ENCODE measurements around the gene HYAL1. TPM values are rescaled to one million over a fixed set of nuclear protein-coding genes. Genes with fewer than 3 reads are reported as not detected.
"Not testable (repeated sequence)": the region's sequence is repeated elsewhere in the genome, so short reads cannot be mapped to it uniquely, and the experiment has no call there.

HYAL1 gene
- total RNA-seq, 2 experiments from 2014 or later = 0.37 TPM; not detected in 1

DNA sequence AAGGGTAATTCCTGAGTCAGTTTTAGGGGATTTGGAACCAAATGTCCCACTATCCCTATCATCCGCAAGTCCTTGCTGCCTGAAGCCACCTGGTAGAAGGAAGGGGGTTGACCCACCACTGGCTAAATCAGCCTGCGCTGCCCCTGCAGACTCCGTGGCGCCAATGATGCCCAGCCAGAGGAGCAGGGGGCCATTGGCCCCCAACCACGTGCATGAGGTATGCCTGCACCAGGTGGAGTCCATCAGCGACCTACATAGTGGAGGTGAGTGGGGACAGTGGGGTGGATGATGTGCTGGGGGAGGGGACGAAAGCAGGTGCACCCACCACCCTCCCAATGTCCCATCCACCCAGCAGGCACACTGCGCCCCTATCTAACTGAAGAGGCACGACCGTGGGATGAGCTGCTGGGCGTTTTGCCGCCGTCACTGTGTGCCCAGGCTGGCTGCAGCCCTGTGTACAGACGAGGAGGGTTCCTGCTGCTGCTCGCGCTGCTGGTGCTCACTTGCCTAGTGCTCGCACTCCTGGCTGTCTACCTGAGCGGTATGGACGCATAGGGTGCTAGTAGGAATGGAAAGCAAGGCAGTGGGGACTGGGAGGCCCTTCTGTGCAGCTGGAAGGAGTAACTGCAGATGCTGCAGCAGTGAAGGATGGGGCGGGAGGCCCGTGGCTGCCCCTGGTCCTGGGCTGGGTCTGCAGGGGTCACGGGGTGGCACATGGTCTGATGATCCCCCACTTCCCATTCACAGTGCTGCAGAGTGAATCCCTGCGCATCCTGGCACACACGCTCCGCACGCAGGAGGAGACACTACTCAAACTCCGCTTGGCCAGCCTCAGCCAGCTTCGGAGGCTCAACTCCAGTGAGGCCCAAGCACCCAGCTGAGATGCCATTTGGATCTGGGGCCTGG lies 16.8 kb downstream of the HYAL1 start:
- ChIA-PET POLR2A (no interaction called here), CTCF (no interaction called here)
- no peaks in the 10 kb centered on the region for H3K9me3 Mint-ChIP-seq (ENCODE audit: low read depth)
- intact Hi-C loops (cut with DNase I, micrococcal nuclease) = no loop called here
- DNase-seq = no peak
- H3K27me3 Mint-ChIP-seq = no peaks in the 10 kb centered on the region
- peaks cover 38% of the 10 kb centered on the region for H3K36me3 Mint-ChIP-seq (ENCODE audit: low read depth)
- H3K4me1 Mint-ChIP-seq = peaks cover 9% of the 10 kb centered on the region
- ATAC-seq = no peak
- H3K4me3 Mint-ChIP-seq = no peak overlapping the region
- H3K27ac Mint-ChIP-seq = no peak overlapping the region

DNA sequence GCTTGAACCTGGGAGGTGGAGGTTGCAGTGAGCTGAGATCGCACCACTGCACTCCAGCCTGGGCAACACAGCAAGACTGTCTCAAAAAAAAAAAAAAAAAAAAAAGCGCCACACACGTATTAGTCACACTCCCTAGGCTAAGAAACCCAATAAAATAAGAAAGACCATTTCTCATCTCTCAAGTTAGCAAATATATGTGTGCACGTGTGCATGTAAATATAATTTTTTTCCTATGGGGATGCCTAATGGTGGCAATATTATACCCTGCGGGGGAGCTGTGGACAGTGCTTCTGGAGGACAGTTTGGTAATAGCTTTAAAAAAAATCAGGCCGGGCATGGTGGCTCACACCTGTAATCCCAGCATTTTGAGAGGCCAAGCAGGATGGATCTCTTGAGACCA lies 19.3 kb downstream of the HYAL1 start:
- peaks cover 19% of the 10 kb centered on the region for H3K36me3 Mint-ChIP-seq (ENCODE audit: low read depth)
- H3K27ac Mint-ChIP-seq; H3K4me1 Mint-ChIP-seq; H3K4me3 Mint-ChIP-seq; intact Hi-C loops (cut with DNase I, micrococcal nuclease); H3K27me3 Mint-ChIP-seq; DNase-seq; ATAC-seq; H3K9me3 Mint-ChIP-seq (ENCODE audit: low read depth); POLR2A ChIA-PET: not testable (repeated sequence)
- CTCF ChIA-PET = interaction anchor here (1.4 kb wide), 1 partner anchor 9 kb away, joined by 5 read pairs; no protein-coding TSS in a partner anchor

DNA sequence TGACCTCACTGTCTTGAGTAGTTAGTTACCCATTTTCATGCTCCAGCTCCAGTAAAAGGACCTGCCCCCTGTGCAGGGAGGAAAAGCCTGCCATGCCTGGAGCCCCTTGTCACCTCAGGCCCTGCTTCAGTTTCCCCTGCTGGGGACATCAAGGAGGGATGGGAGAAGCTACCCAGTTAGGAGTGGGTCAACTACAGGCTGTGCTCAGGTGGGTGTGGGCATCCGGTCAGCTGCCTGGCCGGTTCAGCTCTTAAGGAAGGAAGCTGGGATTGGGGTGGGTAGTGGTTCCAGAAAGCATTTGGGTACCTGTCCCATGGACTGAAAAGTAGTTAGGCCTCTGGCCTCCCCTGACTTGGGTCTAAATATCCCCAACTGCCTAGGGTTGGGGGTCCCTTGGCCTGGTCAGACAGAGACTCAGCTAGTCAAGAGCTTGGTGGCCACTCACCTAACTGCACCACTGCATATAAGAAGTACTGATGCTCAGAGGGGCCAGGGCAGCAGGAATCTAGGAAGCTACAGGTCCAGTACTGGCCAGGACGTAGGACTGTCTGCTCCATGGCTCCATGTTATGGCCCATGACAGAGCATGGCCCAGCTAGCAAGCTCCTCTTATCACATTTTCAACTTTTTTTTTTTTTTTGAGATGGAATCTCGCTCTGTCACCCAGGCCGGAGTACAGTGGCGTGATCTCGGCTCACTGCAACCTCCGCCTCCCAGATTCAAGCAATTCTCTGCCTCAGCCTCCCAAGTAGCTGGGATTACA lies 23.9 kb downstream of the HYAL1 start:
- Mint-ChIP-seq H3K27ac (no peak overlapping the region), H3K4me1 (peaks cover 10% of the 10 kb centered on the region), H3K36me3 (ENCODE audit: low read depth) (no peaks in the 10 kb centered on the region), H3K4me3 (no peak overlapping the region), H3K27me3 (peaks cover 25% of the 10 kb centered on the region), H3K9me3 (ENCODE audit: low read depth) (no peaks in the 10 kb centered on the region)
- ChIA-PET POLR2A (interaction anchor here (0.6 to 0.7 kb wide), 3 partner anchors 12 to 22 kb away, joined by 3 to 5 read pairs (median 3); no protein-coding TSS in a partner anchor), CTCF (interaction anchor here (0.6 to 0.9 kb wide), 3 partner anchors 61 to 356 kb away, joined by 3 to 4 read pairs (median 3); partner anchors contain the start of gene RASSF1)
- no peak for ATAC-seq
- intact Hi-C loops (cut with DNase I, micrococcal nuclease) = loop anchor here in 1 of 2 experiments (10.0 kb wide), 1 partner anchor 45 kb away; the partner anchor contains the start of genes HYAL2 and TUSC2
- no peak for DNase-seq

DNA sequence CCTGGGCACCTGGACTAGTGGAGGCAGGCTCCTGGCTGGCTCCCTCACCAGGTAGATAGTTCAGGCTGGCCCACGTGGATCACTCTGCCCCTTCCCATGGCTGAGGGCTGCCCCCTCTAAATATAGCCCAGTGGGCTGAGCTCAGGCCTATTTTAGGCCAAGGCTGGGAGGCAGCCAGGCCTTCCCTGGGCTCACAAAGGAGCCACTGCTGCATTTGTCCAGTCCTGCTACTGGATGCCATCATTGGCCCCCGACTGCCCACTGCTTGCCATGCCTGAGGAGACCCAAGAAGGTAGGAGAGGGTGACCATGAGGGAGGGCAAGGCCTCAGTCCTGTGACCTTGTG lies 24.5 kb downstream of the HYAL1 start, which contains the start of gene LSMEM2:
Gene LSMEM2, plus strand, starts transcription at position 208 of the 345 bp plus-strand sequence. Its CDS starts 27 bp downstream, at position 235.
- ATAC-seq = no peak
- Mint-ChIP-seq H3K27me3 (peaks cover 29% of the 10 kb centered on the region), H3K9me3 (ENCODE audit: low read depth) (no peaks in the 10 kb centered on the region), H3K36me3 (ENCODE audit: low read depth) (no peaks in the 10 kb centered on the region), H3K27ac (no peak within 1 kb of the TSS), H3K4me1 (peaks cover 16% of the 10 kb centered on the region), H3K4me3 (no peak within 1 kb of the TSS)
- ChIA-PET CTCF (interaction anchor here (0.9 kb wide), 1 partner anchor 62 kb away, joined by 4 read pairs; the partner anchor contains the start of gene RASSF1), POLR2A (no interaction called here)
- DNase-seq = no peak
- intact Hi-C loops (cut with DNase I, micrococcal nuclease) = loop anchor here in 1 of 2 experiments (10.0 kb wide), 1 partner anchor 46 kb away; the partner anchor contains the start of genes HYAL2 and TUSC2

DNA sequence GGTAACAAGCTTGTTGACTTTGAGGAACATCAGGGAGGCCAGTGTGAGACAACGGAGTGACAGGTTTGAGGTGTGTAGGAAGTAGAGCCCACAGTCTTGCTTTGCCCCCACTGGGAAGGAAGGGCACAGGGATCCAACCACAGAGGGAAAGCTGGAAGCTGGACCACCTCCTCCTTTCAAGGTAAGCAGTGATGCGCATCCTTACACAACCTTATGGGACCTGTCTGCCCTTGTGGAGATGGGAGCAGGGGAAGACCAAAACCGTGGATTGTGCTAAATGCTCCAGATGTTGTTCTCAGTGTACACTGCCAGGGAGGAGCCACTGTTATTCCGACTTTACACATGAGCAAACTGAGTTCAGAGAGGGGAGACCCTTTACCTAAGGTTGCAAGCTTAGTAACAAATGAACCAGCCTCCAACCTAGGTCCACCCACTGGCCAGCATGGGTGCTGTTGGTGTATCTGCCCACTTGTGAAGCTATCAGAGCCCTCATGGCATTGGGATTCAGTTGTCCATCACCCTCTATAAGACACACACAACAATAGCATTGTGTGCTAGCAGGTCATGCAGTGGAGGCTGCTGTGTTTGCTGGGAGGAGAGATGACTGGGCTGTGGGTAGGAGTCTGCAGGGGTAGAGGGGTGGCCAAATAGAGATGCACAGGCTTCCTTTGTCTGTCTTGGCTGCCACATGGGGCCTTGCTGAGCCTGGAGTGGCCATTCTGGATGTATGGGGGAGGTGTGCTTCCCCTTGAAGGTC lies 25.1 kb downstream of the HYAL1 start:
- Mint-ChIP-seq H3K27ac (no peak overlapping the region), H3K36me3 (ENCODE audit: low read depth) (no peaks in the 10 kb centered on the region), H3K4me1 (peaks cover 17% of the 10 kb centered on the region), H3K9me3 (ENCODE audit: low read depth) (no peaks in the 10 kb centered on the region), H3K4me3 (no peak overlapping the region), H3K27me3 (peaks cover 31% of the 10 kb centered on the region)
- intact Hi-C loops (cut with DNase I, micrococcal nuclease) = loop anchor here in 1 of 2 experiments (10.0 kb wide), 1 partner anchor 46 kb away; the partner anchor contains the start of genes HYAL2 and TUSC2
- DNase-seq (no peak), ATAC-seq (no peak)
- CTCF ChIA-PET = interaction anchor here (0.5 to 1.0 kb wide), 4 partner anchors 46 to 63 kb away, joined by 3 to 4 read pairs (median 3); partner anchors contain the start of gene RASSF1
- POLR2A ChIA-PET = interaction anchor here (0.6 kb wide), 1 partner anchor 156 kb away, joined by 3 read pairs; no protein-coding TSS in a partner anchor

DNA sequence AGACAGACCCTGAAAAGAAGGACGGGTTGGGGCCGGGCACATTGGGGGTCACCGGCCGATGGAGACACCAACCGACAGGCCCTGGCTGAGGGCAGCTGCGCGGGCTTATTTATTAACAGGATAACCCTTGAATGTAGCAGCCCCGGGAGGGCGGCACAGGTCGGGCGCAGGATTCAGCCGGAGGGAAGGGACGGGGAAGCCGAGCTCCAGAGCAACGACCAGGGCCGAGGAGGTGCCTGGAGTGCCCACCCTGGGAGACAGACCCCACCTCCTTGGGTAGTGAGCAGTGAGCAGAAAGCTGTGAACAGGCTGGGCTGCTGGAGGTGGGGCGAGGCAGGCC lies 26.6 kb downstream of the HYAL1 start:
- POLR2A ChIA-PET = interaction anchor here (0.6 kb wide), 2 partner anchors 13 to 323 kb away, joined by 4 to 7 read pairs; no protein-coding TSS in a partner anchor

DNA sequence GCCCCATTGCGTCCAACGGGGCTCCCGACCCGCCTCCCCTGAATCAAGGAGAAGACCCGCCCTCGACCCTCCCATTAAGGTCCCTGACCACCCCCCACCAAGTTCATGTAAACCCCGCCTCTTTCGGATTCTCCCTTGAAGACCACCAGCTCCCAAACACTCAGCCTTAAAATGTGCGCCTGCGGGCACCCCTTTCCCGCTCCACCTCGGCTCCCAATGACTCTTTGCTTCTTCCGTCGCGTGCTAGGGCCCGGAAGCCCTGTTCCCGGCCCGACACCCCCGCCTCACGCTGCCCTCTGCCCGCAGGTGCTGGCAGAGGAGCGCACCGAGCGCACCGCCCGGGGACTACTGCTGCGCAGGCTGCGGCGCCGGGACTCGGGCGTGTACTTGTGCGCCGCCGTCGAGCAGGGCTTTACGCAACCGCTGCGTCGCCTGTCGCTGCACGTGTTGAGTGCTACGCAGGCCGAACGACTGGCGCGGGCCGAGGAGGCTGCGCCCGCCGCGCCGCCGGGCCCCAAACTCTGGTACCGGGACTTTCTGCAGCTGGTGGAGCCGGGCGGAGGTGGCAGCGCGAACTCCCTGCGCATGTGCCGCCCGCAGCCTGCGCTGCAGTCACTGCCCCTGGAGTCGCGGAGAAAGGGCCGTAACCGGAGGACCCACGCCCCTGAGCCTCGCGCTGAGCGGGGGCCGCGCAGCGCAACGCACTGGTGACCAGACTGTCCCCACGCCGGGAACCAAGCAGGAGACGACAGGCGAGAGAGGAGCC lies 27.2 kb downstream of the HYAL1 start:
- DNase-seq (peak; percentile 75), ATAC-seq (peak; percentile 23)
- no peaks in the 10 kb centered on the region for H3K9me3 Mint-ChIP-seq (ENCODE audit: low read depth)
- intact Hi-C loops (cut with DNase I, micrococcal nuclease) = loop anchor here in 1 of 2 experiments (10.0 kb wide), 1 partner anchor 49 kb away; the partner anchor contains the start of genes HYAL2 and TUSC2
- H3K27ac Mint-ChIP-seq = no peak overlapping the region
- CTCF ChIA-PET = interaction anchor here (0.5 to 3.1 kb wide), 6 partner anchors 8 to 94 kb away, joined by 3 to 21 read pairs (median 4); partner anchors contain the start of gene GNAI2
- POLR2A ChIA-PET = no interaction called here
- peak overlapping the region; percentile 43 for H3K4me3 Mint-ChIP-seq
- H3K4me1 Mint-ChIP-seq = peaks cover 25% of the 10 kb centered on the region
- peaks cover 35% of the 10 kb centered on the region for H3K27me3 Mint-ChIP-seq
- no peaks in the 10 kb centered on the region for H3K36me3 Mint-ChIP-seq (ENCODE audit: low read depth)

More for the DNA sequence above, 26.6 kb downstream of the HYAL1 start:
- intact Hi-C loops (cut with DNase I, micrococcal nuclease) = loop anchor here in 1 of 2 experiments (10.0 kb wide), 1 partner anchor 48 kb away; the partner anchor contains the start of genes HYAL2 and TUSC2
- CTCF ChIA-PET = interaction anchor here (0.5 to 1.4 kb wide), 5 partner anchors 41 to 161 kb away, joined by 3 to 4 read pairs (median 3); partner anchors contain the start of gene GNAI2
- Mint-ChIP-seq H3K4me1 (peaks cover 25% of the 10 kb centered on the region), H3K27ac (no peak overlapping the region), H3K36me3 (ENCODE audit: low read depth) (no peaks in the 10 kb centered on the region), H3K9me3 (ENCODE audit: low read depth) (no peaks in the 10 kb centered on the region), H3K4me3 (no peak overlapping the region), H3K27me3 (peaks cover 35% of the 10 kb centered on the region)
- no peak for ATAC-seq
- DNase-seq = no peak

DNA sequence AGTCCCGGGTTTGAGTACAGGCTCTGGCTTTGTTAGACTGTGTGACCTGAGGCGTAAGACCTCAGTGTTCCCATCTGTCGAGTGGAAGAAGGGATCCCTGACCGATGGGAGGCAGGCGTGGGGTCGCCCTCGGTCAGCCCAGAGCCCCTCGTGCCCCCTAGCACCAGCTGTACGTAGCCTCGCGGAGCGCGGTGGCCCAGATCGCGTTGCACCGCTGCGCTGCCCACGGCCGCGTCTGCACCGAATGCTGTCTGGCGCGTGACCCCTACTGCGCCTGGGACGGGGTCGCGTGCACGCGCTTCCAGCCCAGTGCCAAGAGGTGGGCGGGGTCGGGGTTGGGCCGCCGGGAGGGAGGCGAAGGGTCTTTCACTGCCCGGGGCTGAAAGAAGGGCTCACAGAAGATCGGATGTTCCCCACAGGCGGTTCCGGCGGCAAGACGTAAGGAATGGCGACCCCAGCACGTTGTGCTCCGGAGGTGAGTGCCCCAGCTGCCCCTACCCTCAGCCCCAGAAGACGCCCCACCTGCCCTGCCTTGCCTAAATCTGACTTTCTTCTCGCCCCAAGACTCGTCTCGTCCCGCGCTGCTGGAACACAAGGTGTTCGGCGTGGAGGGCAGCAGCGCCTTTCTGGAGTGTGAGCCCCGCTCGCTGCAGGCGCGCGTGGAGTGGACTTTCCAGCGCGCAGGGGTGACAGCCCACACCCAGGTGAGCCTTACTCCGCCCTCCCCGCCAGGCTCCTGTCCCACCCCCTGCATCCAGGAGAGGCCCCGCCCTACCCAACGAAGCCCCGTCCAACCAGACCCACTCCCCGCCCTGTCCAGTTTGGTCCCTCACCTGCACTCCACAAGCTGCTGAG lies 28.0 kb downstream of the HYAL1 start:
- ChIA-PET POLR2A (interaction anchor here (0.6 kb wide), 1 partner anchor 29 kb away, joined by 5 read pairs; no protein-coding TSS in a partner anchor), CTCF (interaction anchor here (0.6 to 3.1 kb wide), 10 partner anchors 9 to 83 kb away, joined by 3 to 21 read pairs (median 3); no protein-coding TSS in a partner anchor)
- no peak overlapping the region for H3K27ac Mint-ChIP-seq
- H3K36me3 Mint-ChIP-seq (ENCODE audit: low read depth) = no peaks in the 10 kb centered on the region
- H3K9me3 Mint-ChIP-seq (ENCODE audit: low read depth) = no peaks in the 10 kb centered on the region
- no peak for DNase-seq
- intact Hi-C loops (cut with DNase I, micrococcal nuclease) = loop anchor here in 1 of 2 experiments (10.0 kb wide), 1 partner anchor 49 kb away; the partner anchor contains the start of genes HYAL2 and TUSC2
- peaks cover 25% of the 10 kb centered on the region for H3K4me1 Mint-ChIP-seq
- ATAC-seq = no peak
- peaks cover 35% of the 10 kb centered on the region for H3K27me3 Mint-ChIP-seq
- peak overlapping the region; percentile 43 for H3K4me3 Mint-ChIP-seq
